SU-DHL-6 (cell line): ENCODE measurements around the gene FADS6.

ENCODE experiments used
- EZH2phosphoT487 ChIP-seq: fragments of 200-600 bp; sonication (generic), shearing (Covaris generic); conservative IDR thresholded peaks from 2 replicates; pipeline ENCODE4 v1.6.1; 2018; ENCODE audit warnings: mild to moderate bottlenecking, antibody characterized with exemption, low read length, moderate library complexity, mixed read lengths
- TF ChIP-seq, protein P1 (sequence below): fragments of 200-600 bp; sonication (generic); IDR thresholded peaks from one replicate; pipeline ENCODE4 v1.5.1; 2017; ENCODE audit warnings: antibody characterized with exemption, mild to moderate bottlenecking, low read length, moderate library complexity; ENCODE audit not compliant: insufficient read depth, poor library complexity, severe bottlenecking

DNA sequence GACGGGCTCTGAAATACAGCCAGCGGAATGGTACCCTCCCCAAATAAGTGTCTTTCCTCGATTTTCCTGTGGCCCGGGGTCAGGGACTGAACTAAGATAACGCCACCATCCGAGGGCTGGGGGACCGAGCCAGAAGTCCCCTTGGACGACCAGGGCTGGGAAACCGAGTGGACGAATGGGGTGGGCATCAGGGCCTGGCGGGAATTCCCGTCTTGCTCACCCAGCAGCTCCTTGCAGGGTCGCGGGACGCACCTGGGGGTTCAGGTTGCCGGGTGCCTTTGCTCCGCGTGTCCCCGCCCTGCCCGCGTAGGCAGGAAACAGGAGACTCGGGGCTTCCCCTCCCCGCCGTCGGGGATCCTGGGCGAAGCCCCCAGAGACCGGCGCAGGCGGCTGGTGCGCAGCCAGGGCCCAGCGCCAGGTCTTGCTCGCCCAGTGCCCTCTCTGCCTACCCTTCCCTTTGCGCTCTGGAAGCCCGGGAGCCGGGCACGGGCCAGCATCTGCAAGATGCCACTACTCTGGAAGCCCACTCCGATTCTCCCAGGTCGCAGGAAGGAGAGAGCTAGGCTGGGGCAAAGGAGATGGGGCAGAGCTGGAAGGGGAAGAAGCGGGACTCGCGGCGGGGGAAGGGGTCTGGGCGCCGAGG is 33.1 kb downstream of the FADS6 start:
- TF ChIP-seq EZH2phosphoT487: no peak
- TF ChIP-seq, protein P1, sequence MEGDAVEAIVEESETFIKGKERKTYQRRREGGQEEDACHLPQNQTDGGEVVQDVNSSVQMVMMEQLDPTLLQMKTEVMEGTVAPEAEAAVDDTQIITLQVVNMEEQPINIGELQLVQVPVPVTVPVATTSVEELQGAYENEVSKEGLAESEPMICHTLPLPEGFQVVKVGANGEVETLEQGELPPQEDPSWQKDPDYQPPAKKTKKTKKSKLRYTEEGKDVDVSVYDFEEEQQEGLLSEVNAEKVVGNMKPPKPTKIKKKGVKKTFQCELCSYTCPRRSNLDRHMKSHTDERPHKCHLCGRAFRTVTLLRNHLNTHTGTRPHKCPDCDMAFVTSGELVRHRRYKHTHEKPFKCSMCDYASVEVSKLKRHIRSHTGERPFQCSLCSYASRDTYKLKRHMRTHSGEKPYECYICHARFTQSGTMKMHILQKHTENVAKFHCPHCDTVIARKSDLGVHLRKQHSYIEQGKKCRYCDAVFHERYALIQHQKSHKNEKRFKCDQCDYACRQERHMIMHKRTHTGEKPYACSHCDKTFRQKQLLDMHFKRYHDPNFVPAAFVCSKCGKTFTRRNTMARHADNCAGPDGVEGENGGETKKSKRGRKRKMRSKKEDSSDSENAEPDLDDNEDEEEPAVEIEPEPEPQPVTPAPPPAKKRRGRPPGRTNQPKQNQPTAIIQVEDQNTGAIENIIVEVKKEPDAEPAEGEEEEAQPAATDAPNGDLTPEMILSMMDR: no peak
